NCI-H82 treated with DMSO at 0.1 percent for 48 hours (cell line): Measurements from ENCODE around the gene RFX7.
"Not testable (repeated sequence)": the region's sequence is repeated elsewhere in the genome, so short reads cannot be mapped to it uniquely, and the experiment has no call there.

Source experiments
- DNase-seq: peaks from one replicate; lab custom pipeline; 2025; ENCODE audit not compliant: unreplicated experiment; lab: John Stamatoyannopoulos, UW

Gene RFX7

DNA sequence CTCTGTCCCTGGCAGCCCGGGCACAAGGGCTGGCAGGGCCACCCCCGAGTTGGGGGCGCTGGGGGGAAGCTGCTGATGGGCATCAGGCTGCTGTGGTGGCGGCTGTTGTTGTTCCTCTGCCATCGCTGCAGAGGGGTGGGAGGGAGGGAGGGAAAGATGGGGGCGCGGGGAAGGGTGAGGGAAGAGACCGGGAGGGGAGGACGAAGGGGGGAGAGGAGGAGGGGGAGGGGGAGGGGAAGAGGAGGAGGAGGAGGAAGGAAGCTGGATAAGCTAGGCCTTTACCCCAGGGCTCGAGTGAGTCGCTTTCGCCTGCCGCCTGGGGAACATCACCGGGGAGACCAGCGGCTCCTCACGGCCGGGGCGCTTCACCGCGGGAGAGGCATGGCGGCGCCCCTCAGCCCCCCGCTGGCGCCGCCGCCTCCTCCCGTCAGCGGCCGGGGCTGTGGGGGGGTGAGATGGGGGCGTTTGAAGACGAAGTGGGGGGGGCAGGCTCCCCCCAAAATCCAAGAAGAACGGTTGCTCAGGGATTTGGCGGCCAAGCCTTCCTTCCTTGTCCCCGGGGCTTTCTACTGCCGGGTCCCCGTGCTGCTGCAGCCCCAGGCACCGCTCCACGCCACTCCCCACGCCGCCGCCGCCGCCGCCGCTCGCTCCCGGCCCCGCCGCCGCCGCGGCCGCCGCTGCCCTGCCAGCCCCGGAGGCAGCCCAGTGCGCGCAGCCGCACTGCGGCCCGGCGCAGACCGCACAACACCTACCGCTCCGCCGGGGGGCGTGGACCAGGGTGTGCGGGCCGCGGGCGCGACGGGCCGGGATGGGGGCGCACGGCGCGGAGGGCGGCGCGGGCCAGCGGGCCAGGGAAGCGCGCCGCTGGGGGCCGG, at the start of gene RFX7:
Gene RFX7 (minus strand): TSS at position 717 of the 875 bp plus-strand sequence. CDS start 594 bp downstream, at position 123.
- peak; percentile 62 for DNase-seq

DNA sequence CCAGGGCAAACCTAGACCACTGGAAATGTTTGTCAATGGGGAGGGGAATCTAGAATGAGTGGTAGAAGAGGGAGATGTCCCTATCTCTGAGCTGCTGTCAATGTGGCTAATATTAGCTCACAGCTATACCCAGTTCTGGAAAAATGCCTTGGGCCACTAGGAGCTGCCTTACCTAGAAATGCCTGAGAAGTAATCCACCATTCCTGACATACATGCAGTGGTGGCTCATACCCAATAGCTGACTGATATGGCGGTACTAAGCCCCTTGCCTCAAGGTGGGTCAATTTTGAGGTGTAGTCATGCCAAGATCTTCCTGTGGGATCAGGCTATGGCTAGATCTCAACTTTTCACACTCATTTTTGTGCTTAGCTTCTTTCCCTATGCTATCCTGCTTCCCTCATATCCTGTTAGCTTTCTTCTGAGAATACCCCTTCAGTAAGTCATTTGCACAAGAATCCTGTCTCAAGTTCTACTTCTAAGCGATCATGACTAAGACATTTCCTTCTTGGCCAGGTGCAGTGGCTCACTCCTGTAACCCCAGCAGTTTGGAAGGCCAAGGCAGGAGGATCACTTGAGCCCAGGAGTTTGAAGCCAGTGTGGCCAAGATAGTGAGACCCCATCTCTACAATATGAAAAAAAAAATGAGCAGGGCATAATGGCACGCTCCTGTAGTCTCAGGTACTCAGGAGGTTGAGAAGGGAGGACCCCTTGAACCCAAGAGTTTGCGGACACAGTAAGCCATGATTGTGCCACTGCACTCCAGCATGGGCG, 49.1 kb upstream of the RFX7 start:
- no peak for DNase-seq

DNA sequence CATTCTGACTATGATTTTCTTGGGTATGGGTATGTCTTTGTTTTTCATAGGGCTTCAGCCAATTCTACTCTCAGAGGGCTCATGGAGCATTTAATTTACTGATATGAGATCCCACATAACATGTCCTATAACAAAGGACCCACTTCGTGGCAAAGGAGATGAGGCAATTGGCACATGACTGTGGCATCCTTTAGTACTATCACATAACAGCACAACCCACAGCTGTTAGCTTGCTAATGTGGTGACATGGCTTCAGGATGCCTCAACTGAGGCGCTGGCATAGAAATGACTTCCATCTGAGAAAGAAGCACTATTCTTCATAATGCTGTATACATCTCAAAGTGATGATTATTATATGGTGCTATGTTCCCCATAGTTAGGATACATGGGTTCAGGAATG, 48.1 kb upstream of the RFX7 start:
- DNase-seq: no peak

DNA sequence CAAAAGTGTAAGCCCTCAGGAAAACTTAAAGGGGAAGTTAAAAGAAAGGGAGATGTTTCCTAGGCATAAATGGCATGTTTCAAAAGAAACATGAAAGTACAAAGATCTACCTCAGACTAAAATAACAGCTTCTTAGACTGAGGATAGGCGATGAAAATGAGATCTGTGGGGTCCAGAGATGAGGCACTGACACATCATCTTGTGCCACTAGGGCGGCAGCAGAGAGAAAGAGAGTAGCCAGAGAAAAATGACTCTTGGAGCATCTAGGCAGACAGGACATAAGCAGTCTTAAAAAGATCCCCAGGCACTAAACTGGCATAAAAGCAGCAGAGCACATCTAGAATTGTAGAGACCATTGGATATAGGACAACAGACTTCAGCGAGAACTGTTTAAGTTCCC, 42.5 kb upstream of the RFX7 start:
- DNase-seq: no peak

DNA sequence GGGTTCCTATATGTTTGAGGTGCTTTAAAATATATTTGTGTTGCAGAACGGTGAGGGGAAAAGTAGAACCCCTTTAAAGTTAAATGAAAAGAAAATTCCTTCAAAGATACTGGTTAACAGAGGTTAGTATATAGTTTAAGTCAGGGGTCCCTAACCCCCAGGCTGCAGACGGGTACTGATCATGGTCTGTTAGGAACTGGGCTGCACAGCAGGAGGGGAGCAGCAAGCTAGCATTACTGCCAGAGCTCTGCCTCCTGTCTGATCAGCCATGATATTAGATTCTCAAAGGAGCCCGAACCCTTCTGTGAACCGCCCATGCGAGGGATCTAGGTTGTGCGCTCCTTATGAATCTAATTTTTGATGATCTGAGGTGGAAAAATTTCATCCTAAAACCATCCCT, 37.5 kb upstream of the RFX7 start:
- no peak for DNase-seq

DNA sequence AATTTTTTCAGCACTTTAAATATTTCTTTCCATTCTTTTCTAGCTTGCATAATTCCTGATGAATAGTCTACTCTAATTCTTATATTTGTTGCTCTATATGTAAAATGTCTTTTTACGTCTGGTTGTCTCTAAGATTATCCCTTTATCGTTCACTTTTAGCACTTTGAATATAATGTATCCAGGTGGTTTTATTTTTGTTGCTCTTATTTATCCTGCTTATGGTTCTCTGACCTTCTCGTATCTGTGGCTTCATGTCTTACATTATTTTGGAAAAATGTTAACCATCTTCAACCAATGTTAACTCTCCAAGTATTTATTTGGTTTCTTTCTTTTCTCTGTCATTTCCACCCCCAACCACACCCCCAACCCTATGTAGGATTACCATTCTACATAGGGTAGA, 30.0 kb upstream of the RFX7 start:
- DNase-seq: no peak

DNA sequence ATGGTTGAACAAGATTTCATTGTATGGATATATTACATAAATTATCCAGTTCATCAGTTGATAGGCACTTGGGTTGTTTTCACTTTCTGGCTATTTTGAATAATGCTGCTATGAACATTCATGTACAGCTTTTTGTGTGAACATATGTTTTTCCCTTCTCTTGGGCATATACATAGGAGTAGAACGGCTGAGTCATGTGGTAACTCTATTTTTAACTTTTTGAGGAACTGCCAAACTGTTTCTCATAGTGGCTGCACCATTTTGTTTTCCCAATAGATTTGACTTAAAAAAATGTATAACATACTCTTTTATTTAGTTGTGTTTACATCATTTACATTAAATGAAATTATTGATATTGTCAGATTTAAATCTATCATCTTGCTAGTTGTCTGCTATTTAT, 28.8 kb upstream of the RFX7 start:
- DNase-seq: no peak

DNA sequence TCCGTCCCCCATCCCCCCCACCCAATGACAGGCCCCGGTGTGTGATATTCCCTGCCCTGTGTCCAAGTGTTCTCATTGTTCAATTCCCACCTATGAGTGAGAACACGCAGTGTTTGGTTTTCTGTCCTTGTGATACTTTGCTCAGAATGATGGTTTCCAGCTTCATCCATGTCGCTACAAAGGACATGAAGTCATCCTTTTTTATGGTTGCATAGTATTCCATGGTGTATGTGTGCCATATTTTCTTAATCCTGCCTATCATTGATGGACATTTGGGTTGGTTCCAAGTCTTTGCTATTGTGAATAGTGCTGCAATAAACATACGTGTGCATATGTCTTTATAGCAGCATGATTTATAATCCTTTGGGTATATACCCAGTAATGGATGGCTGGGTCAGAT, 22.8 kb upstream of the RFX7 start:
- not testable (repeated sequence) for DNase-seq

DNA sequence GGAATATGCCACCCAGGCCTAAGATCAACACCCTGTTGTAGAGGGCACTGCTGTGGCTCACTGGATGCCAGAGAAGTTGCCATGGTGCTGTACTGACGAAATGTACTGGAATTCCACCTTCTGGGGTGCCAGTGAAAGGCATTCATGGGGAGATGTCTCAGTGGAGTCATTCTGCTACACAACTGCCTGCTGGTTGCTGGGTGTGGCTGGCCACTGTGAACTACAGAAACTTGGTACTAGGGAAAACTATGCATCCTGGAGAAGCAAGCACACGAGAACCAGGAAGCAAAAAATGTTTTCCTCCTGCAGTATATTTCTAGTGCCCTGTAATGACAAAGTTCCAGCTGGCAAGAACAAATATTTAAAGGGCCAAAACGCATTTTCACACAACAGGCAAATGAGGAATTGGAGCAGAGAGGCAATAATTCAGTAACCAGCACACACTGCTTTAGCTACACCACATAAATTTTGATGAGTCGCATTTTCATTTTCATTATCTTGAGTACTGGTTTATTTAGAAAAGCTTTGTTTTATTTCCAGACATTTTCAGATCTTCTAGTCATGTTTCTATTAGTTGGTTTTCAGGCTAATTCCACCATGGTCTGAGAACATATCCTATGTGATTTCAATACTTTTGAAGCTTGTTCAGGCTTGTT, 18.3 kb upstream of the RFX7 start:
- no peak for DNase-seq

DNA sequence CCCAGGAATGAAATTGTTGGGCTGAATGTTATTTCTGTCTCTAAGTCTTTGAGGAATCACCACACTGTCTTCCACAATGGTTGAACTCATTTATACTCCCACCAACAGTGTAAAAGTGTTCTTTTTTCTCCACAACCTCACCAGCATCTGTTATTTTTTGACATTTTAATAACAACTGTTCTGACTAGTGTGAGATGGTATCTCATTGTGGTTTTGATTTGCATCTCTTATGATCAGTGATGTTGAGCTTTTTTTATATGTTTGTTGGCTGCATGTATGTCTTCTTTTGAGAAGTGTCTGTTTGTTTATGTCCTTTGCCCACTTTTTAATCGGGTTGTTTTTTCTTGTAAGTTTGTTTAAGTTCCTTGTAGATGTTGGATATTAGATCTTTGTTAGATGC, 13.6 kb upstream of the RFX7 start:
- DNase-seq: not testable (repeated sequence)

DNA sequence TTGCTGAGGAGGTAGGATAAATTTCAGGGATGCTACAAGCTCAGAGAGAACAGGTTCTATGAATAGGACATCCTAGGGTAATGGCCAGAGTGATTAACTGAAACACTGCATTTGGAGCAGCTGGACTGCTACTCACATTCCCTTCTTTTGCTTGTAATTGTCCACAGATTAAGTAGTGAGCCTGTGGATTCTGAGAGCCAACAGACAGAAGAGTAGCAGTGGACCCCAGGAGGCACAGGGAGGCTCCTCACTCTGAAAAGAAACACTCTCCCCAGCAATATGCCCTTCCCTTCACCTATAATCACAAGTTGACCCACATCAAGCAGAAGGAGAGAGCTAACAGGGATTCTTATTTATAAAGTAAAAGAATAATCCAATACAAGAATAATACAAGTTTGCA, 10.6 kb upstream of the RFX7 start:
- DNase-seq: no peak

DNA sequence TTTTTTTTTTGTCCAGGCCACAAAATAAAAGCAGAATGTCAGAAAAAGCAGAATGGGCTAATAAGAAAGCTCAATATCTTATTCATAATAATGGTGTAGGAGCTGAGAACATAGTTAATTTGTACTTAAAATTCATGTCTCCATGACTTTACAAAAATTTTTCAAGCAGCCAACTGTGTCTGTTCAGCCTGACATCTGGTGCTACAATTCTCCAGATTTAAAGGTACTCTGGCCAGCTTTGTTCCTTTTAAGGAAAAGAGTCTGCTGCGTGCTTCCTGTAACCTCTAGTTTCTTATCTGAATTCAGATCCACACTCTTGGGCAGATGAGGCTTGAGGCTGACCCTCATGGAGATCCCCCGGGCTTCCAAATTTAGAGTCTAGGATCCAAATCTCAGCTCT, 8.7 kb upstream of the RFX7 start:
- DNase-seq: no peak

DNA sequence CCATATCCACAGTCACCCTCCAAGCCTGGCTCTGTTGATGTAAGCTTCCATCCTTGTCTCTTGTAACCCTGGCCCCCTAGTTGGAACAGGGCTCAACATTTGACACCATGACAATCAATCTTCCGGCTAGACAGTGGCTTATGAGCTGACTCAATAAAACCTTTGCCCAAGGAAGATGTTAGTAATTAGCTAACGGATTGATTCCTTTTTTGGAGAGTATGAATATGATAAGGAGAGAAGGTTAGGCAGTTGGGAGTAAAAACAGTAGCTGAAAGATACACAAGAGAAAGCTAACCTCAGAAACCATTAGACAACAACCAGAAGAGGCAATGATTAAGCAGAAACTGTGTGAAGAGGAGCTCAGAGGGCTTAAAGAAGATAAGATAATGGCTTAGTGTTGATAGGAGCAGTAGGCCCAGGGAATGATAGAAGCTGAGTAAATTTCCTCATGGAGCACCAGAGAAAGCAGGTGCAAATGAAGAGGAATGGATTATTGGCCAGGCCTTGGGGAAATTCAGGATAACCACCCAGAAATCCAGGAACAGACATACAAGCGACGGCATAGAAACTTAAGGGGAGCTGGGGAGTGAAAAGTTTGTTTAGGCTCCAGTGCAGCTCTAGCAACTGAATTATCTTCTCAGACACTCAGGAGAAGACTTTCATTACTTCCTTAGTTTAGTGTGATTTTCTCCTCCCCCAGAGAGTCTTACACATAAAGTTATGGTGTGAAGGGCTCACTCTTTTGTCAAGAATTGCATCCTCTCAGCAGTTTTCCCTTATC, 7.8 kb upstream of the RFX7 start:
- peak; percentile 49 for DNase-seq

DNA sequence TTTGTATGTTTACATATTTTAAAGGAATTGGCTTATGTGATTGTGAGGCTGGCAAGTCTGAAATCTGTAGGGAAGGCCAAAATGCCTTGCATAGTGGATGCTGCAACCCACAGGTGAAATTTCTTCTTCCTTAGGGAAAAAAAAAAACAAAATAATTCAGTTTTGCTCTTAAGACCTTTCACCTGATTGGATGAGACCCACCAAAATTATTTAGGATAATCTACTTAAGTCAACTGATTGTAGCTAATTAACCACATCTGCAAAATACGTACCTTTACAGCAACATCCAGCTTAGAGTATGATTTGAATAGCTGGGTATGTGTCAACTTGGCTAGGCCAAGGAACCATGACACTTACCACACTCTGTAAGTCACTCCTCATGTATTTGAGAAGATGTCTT, 6.9 kb upstream of the RFX7 start:
- no peak for DNase-seq

DNA sequence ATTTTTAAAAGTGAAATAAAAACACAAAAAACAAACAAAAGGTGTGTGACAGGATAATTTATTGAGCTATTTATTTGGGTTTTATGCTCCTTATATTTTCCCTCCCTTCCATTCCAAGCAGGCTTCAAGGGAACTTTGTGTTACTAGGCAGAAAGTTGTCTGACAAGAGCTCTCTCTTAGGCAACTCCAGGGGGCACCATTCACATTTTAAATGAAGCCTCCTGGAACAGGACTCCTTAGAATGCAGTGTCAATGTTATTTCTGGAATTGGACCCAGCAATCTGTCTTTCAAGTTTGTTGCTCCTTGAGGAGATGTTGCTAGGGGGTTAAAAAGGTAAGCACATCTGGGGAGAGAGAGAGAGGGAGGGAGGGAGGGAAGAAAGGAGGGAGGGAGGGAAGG, 5.4 kb upstream of the RFX7 start:
- peak; percentile 15 for DNase-seq

DNA sequence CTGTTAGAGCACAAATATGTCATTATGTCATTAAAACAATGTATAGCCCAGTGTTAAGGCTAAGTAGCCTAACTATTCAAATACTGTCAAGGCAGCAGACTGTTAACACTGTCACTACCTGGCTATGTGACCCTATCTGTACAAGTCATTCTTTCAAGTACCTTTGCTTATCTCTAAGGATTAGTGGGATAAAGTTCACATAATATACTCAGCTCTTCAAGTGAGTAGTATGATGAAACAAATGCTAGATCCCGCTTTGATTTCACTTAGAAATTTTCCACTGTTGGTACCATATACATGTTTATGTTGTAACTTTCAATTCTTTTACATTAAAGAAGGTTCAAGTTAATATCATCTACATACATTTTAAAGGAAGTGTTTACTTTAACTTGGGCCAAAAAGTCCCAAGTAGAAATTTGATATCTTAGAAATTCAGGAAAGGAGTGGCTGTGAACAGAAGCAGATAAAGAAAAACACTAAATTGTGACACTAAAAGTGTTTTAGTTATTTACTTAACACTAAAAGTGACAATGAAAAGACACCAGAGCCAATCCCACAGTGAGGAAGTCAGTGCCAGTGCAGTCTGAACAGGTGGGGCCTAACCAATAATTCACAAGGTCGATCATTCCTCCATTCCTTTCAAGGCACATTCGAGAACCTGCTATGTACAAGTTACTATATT, 4.8 kb upstream of the RFX7 start:
- no peak for DNase-seq

DNA sequence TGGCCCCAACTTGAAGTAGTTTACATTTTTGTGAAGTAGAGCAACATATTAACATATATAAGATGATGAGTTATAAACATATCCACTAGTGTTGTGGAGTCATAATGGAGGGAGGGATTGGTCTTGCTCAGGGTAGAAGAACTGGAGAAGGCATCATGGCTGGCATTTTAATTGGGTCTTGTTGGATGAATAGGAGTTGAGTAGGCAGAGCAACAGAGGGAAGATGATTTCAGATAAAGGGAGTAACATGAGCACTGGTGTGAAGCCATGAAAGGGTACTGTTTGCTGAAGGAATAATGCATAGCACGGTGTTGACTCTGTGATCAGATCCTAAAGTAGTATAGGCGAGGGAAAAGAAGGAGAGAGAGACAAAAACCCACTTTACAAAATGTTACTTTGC, 3.6 kb upstream of the RFX7 start:
- DNase-seq: no peak

DNA sequence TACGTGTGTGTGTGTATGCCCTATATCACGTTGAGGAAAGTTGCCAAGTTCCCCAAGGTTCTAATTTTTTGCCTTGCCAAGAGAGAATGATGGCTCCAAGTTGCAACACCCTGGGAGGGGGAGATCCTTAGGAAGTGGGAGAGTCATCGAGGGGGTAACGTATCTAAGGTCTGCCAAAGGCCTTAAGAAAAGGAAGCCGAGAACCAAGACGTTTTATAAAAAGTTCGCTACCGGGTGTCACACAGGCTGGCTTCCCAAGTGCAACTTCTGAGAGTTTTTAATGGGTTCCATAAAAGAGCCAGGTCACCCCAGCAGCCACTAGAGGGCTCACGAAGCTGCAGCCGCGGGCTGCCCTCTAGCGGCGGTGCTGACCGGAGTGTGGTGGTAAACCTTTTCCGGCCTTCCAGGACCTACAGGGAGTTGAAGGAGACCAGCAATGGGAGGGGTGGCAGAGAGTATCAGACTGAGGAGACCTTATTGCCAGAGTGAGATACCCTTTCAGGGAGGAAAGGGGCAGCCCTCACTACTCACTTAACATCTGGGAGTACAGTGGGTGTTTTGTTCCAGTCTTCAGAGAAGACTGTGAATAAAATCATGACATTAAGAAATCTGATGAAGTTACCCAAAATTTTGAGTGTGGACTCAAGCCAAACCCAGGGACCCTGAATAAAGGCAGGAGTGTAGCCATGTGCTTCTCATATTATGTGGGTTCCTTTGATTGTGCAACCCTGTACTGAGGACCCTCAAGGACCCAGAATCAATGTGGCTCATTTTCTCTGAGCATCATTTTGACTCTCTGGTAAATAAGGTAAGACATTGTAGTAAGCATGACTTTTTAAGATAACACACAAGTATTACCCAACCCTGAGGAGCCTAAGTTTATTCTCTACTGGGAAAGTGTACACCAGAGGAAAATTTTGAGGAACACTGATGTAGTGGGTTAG, 2.5 kb upstream of the RFX7 start:
- peak; percentile 80 for DNase-seq

DNA sequence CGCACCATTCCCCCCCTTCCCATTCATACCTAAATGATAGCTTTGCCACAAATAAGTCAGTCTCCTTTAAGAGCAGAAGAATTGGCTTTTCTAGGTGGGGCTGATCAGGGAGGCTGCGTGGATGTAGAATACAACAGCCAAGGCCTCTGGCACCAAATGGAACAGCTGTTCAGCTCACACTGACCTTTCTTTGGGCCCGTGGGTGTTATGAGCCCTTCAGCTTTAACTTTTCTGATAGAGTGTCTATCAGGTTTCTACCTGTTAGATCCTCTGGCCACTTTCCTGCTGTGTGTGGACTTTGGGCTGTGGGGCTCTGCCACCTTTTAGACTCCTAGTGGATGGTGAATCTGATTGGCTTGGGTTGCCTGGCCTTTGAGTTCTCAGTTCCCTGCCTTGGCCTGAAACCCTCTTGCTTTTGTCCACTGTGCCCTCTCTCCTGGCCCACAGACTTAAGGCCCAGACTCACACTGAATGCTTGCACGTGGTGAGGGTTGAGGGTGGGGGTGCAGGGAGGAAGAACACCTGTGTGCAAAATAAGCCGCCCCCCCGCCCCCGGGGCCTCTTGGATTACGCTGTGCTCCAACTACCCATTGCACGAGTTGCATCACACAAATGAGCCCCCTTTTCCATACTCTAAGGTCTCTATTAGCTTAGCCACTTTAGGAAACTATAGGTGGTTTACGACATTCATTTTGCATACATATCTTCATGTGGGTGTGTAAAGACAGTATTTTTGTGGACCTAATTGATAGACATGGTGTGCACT, 1.3 kb upstream of the RFX7 start:
- no peak for DNase-seq
